HFFc6 (cell line): ENCODE data around the gene PTPA. TPM values are rescaled to one million over a fixed set of nuclear protein-coding genes. Genes with fewer than 3 reads are reported as not detected.
"Not testable (repeated sequence)": the region's sequence is repeated elsewhere in the genome, so short reads cannot be mapped to it uniquely, and the experiment has no call there.

Experiments
- DNase-seq: peaks from one replicate; pipeline ENCODE4 v3.0.0-alpha.2; 2018
- H3K27ac Mint-ChIP-seq: 2 replicates; pipeline ENCODE4 v1.8.0; 2020; ENCODE audit warnings: mild to moderate bottlenecking, mixed read lengths
- H3K27me3 Mint-ChIP-seq: 2 replicates; pipeline ENCODE4 v1.8.0; 2021; ENCODE audit warnings: mild to moderate bottlenecking, moderate library complexity, mixed read lengths; ENCODE audit not compliant: insufficient read depth
- H3K36me3 Mint-ChIP-seq: 2 replicates; pipeline ENCODE4 v1.8.0; 2021; ENCODE audit warnings: low read depth, mixed read lengths
- H3K4me1 Mint-ChIP-seq: 2 replicates; pipeline ENCODE4 v1.8.0; 2020; ENCODE audit warnings: low read depth, mixed read lengths
- H3K4me3 Mint-ChIP-seq: 2 replicates; pipeline ENCODE4 v1.8.0; 2020; ENCODE audit warnings: mild to moderate bottlenecking, moderate library complexity, mixed read lengths
- H3K9me3 Mint-ChIP-seq: 2 replicates; pipeline ENCODE4 v1.8.0; 2020; ENCODE audit warnings: mild to moderate bottlenecking, mixed read lengths
- total RNA-seq, 6 experiments: library from RNA; stranded (reverse); fragmentation: NEBNext Ultra II Directional; extraction: Animal tissue kit (Norgen Biotek cat#: 25700); gene quantifications; 2 replicates in 1 of 6; 3 replicates in 5 of 6; pipeline ENCODE4 v1.2.3, GENCODE V29; 2021
- TF ChIP-seq, protein P1 (sequence below): fragments of 200-600 bp; sonication (generic); IDR thresholded peaks from 2 replicates; pipeline ENCODE4 v1.5.0; 2021; ENCODE audit warnings: antibody characterized with exemption, mild to moderate bottlenecking

PTPA gene
- total RNA-seq, 6 experiments from 2014 or later: 153 to 170 (median 162) TPM

DNA sequence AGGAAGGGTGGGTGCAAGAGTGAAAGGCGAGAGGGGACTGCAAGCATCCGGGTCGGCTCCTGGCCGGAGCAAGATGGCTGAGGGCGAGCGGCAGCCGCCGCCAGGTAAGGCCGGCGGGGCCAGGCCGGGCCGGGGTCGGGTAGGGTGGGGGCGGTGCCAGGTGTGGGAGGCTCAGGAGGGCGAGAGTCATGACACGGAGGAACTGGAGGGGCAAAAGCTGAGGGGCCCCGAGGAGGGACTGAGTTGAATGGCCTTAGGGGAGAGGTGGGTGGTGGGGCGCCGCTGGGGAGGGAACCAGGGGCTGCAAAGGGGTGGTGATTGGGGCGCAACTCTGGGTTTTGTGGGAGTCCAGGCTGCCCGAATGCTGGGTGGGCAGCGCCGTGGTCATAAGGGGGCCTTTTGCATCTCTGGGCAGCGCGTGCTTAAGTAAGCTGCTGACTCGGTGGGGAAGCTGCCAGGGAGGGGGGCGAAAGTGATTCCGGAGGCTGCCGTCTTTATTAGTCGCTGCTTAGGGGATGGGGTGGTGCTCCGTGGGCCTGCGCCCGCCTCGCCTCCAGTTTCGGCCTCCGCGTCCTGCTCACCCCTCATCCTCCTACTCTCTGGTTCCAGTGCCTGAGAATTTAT is 425 bp downstream of the PTPA start:
- Mint-ChIP-seq H3K9me3 (no peaks in the 10 kb centered on the region), H3K4me3 (peak overlapping the region; percentile 90), H3K36me3 (peaks cover 5% of the 10 kb centered on the region; the same call in 1 of the 2 replicates), H3K4me1 (peaks cover 29% of the 10 kb centered on the region), H3K27me3 (no peaks in the 10 kb centered on the region), H3K27ac (peak overlapping the region; percentile 96)
- DNase-seq: peak; percentile 5
- TF ChIP-seq, protein P1, sequence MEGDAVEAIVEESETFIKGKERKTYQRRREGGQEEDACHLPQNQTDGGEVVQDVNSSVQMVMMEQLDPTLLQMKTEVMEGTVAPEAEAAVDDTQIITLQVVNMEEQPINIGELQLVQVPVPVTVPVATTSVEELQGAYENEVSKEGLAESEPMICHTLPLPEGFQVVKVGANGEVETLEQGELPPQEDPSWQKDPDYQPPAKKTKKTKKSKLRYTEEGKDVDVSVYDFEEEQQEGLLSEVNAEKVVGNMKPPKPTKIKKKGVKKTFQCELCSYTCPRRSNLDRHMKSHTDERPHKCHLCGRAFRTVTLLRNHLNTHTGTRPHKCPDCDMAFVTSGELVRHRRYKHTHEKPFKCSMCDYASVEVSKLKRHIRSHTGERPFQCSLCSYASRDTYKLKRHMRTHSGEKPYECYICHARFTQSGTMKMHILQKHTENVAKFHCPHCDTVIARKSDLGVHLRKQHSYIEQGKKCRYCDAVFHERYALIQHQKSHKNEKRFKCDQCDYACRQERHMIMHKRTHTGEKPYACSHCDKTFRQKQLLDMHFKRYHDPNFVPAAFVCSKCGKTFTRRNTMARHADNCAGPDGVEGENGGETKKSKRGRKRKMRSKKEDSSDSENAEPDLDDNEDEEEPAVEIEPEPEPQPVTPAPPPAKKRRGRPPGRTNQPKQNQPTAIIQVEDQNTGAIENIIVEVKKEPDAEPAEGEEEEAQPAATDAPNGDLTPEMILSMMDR: no peak

DNA sequence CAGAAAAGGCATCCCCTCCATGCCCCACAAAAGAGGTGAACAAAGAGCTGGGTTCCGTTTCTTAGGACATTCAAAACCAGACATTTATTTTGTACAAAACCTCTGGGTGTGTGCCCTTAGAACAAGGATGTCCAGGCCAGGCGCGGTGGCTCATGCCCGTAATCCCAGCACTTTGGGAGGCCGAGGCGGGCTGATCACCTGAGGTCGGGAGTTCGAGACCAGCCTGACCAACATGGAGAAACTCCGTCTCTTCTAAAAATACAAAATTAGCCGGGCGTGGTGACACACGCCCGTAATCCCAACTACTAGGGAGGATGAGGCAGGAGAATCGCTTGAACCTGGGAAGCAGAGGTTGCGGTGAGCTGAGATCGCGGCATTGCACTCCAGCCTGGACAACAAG is 1.3 kb downstream of the PTPA start:
- not testable (repeated sequence) for H3K27me3 Mint-ChIP-seq, DNase-seq, H3K27ac Mint-ChIP-seq, H3K36me3 Mint-ChIP-seq, H3K9me3 Mint-ChIP-seq
- peak overlapping the region; percentile 90 for H3K4me3 Mint-ChIP-seq
- H3K4me1 Mint-ChIP-seq: peaks cover 29% of the 10 kb centered on the region

DNA sequence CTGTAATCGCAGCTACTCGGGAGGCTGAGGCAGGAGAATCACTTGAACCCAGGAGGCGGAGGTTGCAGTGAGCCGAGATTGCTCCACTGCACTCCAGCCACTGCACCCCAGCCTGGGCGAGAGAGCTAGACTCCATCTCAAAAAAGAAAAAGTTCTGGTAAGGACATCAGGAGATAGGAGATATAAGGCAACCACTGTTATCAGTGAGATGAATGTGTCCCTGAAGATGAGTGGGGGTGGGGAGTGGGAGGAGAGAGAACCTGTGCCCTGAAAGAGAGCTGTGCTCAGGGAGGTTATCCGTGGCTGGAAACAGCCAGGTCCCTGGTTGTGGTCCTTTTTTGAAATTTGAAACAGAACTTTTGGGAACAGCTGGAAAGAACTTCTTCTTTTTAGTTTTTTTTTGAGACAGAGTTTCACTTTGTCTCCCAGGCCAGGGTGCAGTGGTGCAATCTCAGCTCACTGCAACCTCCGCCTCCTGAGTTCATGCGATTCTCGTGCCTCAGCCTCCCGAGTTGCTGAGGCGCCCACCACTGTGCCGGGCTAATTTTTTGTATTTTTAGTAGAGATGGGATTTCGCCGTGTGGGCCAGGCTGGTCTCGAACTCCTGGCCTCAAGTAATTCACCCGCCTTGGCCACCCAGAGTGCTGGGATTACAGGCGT is 2.6 kb downstream of the PTPA start:
- Mint-ChIP-seq H3K4me3 (no peak overlapping the region), H3K27ac (no peak overlapping the region)
- TF ChIP-seq, protein P1: no peak

DNA sequence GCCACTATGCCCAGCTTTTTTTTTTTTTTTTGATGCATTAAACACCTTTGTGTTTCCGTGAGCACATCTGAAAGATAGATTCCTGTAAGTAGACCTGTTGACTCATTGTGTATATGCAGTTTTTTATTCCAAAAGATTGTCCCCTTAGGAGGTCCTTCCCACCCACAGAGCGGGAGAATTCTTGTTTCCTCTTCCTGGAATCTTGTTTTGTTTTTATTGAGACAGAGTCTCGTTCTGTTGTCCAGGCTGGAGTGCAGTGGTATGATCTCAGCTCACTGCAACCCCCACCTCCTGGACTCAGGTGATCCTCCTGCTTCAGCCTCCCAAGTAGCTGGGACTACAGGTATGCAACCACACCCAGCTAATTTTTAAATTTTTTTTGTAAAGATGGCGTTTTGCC is 7.6 kb downstream of the PTPA start:
- Mint-ChIP-seq H3K27me3 (no peaks in the 10 kb centered on the region; the same call in 1 of the 2 replicates), H3K9me3 (no peaks in the 10 kb centered on the region), H3K27ac (no peak overlapping the region), H3K4me3 (no peak overlapping the region), H3K36me3 (no peaks in the 10 kb centered on the region; the same call in 1 of the 2 replicates), H3K4me1 (peaks cover 16% of the 10 kb centered on the region; the same call in 1 of the 2 replicates)
- TF ChIP-seq, protein P1: no peak
- no peak for DNase-seq

More for the DNA sequence above, 2.6 kb downstream of the PTPA start:
- no peaks in the 10 kb centered on the region for H3K36me3 Mint-ChIP-seq
- no peak for DNase-seq
- H3K9me3 Mint-ChIP-seq: no peaks in the 10 kb centered on the region
- peaks cover 27% of the 10 kb centered on the region for H3K4me1 Mint-ChIP-seq
- no peaks in the 10 kb centered on the region for H3K27me3 Mint-ChIP-seq

DNA sequence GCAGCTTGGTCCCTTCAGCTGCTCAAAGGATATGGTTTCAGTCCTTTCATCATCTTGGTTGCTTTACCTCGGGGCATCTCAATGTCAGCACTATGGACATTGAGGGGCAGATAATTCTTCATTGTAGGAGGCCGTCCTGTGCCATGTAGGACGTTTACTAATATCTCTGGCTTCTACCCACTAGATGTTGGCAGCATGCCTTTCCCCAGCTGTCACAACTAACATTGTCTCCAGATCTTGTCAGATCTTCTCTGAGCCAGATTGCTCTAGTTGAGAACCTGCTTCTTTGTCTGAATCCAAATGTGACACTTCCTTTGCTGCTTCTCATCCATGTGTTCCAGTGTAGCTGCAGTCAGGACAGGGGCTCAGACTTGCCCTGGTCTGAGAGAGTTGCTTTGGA is 10.3 kb downstream of the PTPA start:
- Mint-ChIP-seq H3K4me3 (no peak overlapping the region), H3K4me1 (peaks cover 22% of the 10 kb centered on the region), H3K27me3 (no peaks in the 10 kb centered on the region; the same call in 1 of the 2 replicates), H3K27ac (peak overlapping the region; percentile 6; the same call in 1 of the 2 replicates), H3K9me3 (no peaks in the 10 kb centered on the region), H3K36me3 (peaks cover 9% of the 10 kb centered on the region)
- no peak for DNase-seq
- TF ChIP-seq, protein P1: no peak

DNA sequence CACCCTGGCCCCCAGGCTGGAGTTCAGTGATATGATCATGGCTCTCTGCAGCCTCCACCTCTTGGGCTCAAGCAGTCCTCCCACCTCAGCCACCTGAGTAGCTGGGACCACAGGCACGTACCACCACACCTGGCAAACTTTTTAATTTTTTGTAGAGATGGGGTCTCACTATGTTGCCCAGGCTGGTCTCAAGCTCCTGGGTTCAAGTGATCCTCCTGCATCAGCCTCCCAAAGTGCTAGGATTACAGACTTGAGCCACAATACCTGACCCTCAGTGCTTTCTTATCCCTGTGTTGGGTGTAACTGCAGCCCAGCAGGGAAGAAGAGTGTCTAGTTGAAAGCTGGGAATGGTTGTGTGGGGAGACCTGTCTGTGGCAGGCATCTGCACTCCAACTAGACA is 10.9 kb downstream of the PTPA start:
- Mint-ChIP-seq H3K4me3 (no peak overlapping the region), H3K27me3 (no peaks in the 10 kb centered on the region; the same call in 1 of the 2 replicates), H3K9me3 (no peaks in the 10 kb centered on the region), H3K36me3 (peaks cover 11% of the 10 kb centered on the region), H3K4me1 (peaks cover 22% of the 10 kb centered on the region), H3K27ac (no peak overlapping the region)
- no peak for DNase-seq
- TF ChIP-seq, protein P1: no peak

DNA sequence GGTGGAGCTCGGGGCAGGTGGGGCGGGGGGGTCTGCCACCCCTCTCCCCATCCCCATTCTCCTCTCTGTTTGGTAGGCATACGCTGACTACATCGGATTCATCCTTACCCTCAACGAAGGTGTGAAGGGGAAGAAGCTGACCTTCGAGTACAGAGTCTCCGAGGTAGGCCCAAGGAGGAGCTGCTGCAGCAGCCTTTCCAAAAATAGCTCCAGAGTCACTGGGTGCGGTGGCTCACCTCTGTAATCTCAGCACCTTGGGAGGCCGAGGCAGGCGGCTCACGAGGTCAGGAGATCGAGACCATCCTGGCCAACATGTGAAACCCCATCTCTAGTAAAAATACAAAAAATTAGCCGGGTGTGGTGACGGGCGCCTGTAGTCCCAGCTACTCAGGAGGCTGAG is 11.8 kb downstream of the PTPA start:
- not testable (repeated sequence) for H3K27ac Mint-ChIP-seq, H3K9me3 Mint-ChIP-seq, DNase-seq, H3K27me3 Mint-ChIP-seq, H3K4me3 Mint-ChIP-seq
- peaks cover 11% of the 10 kb centered on the region for H3K36me3 Mint-ChIP-seq
- peaks cover 22% of the 10 kb centered on the region for H3K4me1 Mint-ChIP-seq
